PC-9 (cell line): Measurements from ENCODE around the gene FAM3C. TPM values are rescaled to one million over a fixed set of nuclear protein-coding genes. Genes with fewer than 3 reads are reported as not detected.

Experiments used
- BruUV-seq: library from RNA; stranded (reverse); fragments of 400-500 nt; replicated peaks from 2 replicates; lab custom pipeline; 2021; lab: Mats Ljungman, UMichigan
- CTCF ChIA-PET: fragments of 300-600 bp; sonication (Branson Sonifier 250); formaldehyde crosslinking; loops from one replicate; lab custom pipeline; 2022; ENCODE audit warnings: antibody characterized with exemption; lab: Charles Lee
- POLR2A ChIA-PET: fragments of 300-600 bp; sonication (Branson Sonifier 250); formaldehyde crosslinking; loops from one replicate; lab custom pipeline; 2022; ENCODE audit warnings: antibody characterized with exemption; ENCODE audit not compliant: unreplicated experiment; lab: Charles Lee
- DNase-seq, 2 experiments: peaks; one replicate each; pipeline versions ENCODE4 v3.0.0 to v3.0.0-alpha.2; 2015 to 2022; ENCODE audit warnings: mixed read lengths in 1 of 2
- H2AFZ ChIP-seq: fragments of 200-600 bp; sonication (generic); 2 replicates; pipeline ENCODE4 v1.8.1; 2017; ENCODE audit warnings: antibody characterized with exemption
- H3F3A ChIP-seq: fragments of 200-600 bp; sonication (generic); 2 replicates; pipeline ENCODE4 v1.8.1; 2017; ENCODE audit warnings: antibody characterized with exemption, mild to moderate bottlenecking, low read depth; ENCODE audit not compliant: insufficient read depth
- H3K27ac ChIP-seq: fragments of 200-600 bp; sonication (generic); 2 replicates; pipeline ENCODE4 v1.6.1; 2016; ENCODE audit warnings: mixed run types
- H3K27me3 ChIP-seq: fragments of 200-600 bp; sonication (generic); 2 replicates; pipeline ENCODE4 v1.6.1; 2016; ENCODE audit warnings: low read depth, mixed run types; ENCODE audit not compliant: insufficient read depth
- H3K36me3 ChIP-seq: fragments of 200-600 bp; sonication (generic); 2 replicates; pipeline ENCODE4 v1.6.1; 2016; ENCODE audit warnings: low read depth, mixed run types
- H3K4me1 ChIP-seq: fragments of 200-600 bp; sonication (generic); replicated peaks from 2 replicates; pipeline ENCODE4 v1.6.1; 2016; ENCODE audit warnings: mixed run types; ENCODE audit not compliant: insufficient read depth
- H3K4me2 ChIP-seq: fragments of 200-600 bp; sonication (generic); 2 replicates; pipeline ENCODE4 v1.6.1; 2017; ENCODE audit warnings: mixed run types
- H3K4me3 ChIP-seq: fragments of 200-600 bp; sonication (generic); 2 replicates; pipeline ENCODE4 v1.6.1; 2016; ENCODE audit warnings: mixed run types
- H3K79me2 ChIP-seq: fragments of 200-600 bp; sonication (generic); 2 replicates; pipeline ENCODE4 v1.6.1; 2017; ENCODE audit warnings: low read depth, mixed run types
- H3K9me2 ChIP-seq: fragments of 200-600 bp; sonication (generic); 2 replicates; pipeline ENCODE4 v1.8.1; 2017; ENCODE audit warnings: mild to moderate bottlenecking; ENCODE audit not compliant: insufficient read depth
- H3K9me3 ChIP-seq: fragments of 200-600 bp; sonication (generic); 2 replicates; pipeline ENCODE4 v1.8.1; 2016; ENCODE audit warnings: low read depth; ENCODE audit not compliant: insufficient read depth
- H4K20me1 ChIP-seq: fragments of 200-600 bp; sonication (generic); 2 replicates; pipeline ENCODE4 v1.8.1; 2017; ENCODE audit not compliant: insufficient read depth
- CTCF ChIP-seq: fragments of 200-600 bp; sonication (generic); conservative IDR thresholded peaks from 2 replicates; pipeline ENCODE4 v1.6.1; 2017; ENCODE audit warnings: mixed run types, antibody characterized with exemption, mild to moderate bottlenecking, moderate library complexity
- EZH2 ChIP-seq: fragments of 200-600 bp; sonication (generic); IDR thresholded peaks from 2 replicates; pipeline ENCODE4 v1.8.0; 2017; ENCODE audit warnings: antibody characterized with exemption, low read depth
- intact Hi-C: fragments of 100-400 bp; cut with micrococcal nuclease; formaldehyde crosslinking; loops from one replicate; pipeline ENCODE4 v1.10.0; 2022; ENCODE audit not compliant: unreplicated experiment
- total RNA-seq: library from RNA; stranded (reverse); gene quantifications from 2 replicates; pipeline ENCODE4 v1.2.3, GENCODE V29; 2021

FAM3C gene
- total RNA-seq, 1 experiment from 2014 or later, result 134 TPM

GRCh38 chr7:121402701-121403100 is 6.6 kb upstream of the FAM3C start:
- no peak overlapping the region for H3K27ac ChIP-seq
- intact Hi-C loops, result no loop called here
- no peaks in the 10 kb centered on the region for H3K9me3 ChIP-seq
- TF ChIP-seq EZH2 (no peak), CTCF (no peak)
- H3K27me3 ChIP-seq, result no peaks in the 10 kb centered on the region
- H3K4me1 ChIP-seq, result no peaks in the 10 kb centered on the region
- no peak overlapping the region for H3K4me3 ChIP-seq
- POLR2A ChIA-PET, result no interaction called here
- no peaks in the 10 kb centered on the region for H3F3A ChIP-seq
- H4K20me1 ChIP-seq, result no peaks in the 10 kb centered on the region
- CTCF ChIA-PET, result no interaction called here
- BruUV-seq, result no TSS peak
- no peaks in the 10 kb centered on the region for H3K9me2 ChIP-seq
- no peak for DNase-seq
- H3K4me2 ChIP-seq, result no peak overlapping the region
- H3K36me3 ChIP-seq, result no peaks in the 10 kb centered on the region
- H3K79me2 ChIP-seq, result no peaks in the 10 kb centered on the region
- H2AFZ ChIP-seq, result no peak overlapping the region

- Histone ChIP-seq H3F3A (no peaks in the 10 kb centered on the region), H3K4me3 (no peak overlapping the region), H3K27me3 (no peaks in the 10 kb centered on the region), H3K4me2 (no peak overlapping the region), H3K9me2 (no peaks in the 10 kb centered on the region), H3K36me3 (no peaks in the 10 kb centered on the region), H3K9me3 (no peaks in the 10 kb centered on the region), H3K27ac (no peak overlapping the region), H3K79me2 (no peaks in the 10 kb centered on the region), H2AFZ (no peak overlapping the region), H4K20me1 (no peaks in the 10 kb centered on the region), H3K4me1 (peaks cover 3% of the 10 kb centered on the region; the same call in 1 of the 2 replicates)
- ChIA-PET POLR2A (no interaction called here), CTCF (no interaction called here)
- no peak for TF ChIP-seq EZH2
- TF ChIP-seq CTCF, result no peak
- intact Hi-C loops, result no loop called here
- no peak for DNase-seq
- BruUV-seq, result no TSS peak
These were observed 5.8 kb upstream of the FAM3C start for GRCh38 chr7:121401896-121402295.

GRCh38 chr7:121398246-121398645 is 2.1 kb upstream of the FAM3C start:
- TF ChIP-seq CTCF, result no peak
- no peak for TF ChIP-seq EZH2
- Histone ChIP-seq H3K79me2 (peaks cover 25% of the 10 kb centered on the region), H3K27ac (no peak overlapping the region), H3K4me3 (no peak overlapping the region), H3K9me2 (no peaks in the 10 kb centered on the region), H4K20me1 (no peaks in the 10 kb centered on the region; the same call in 1 of the 2 replicates), H3K36me3 (peaks cover 6% of the 10 kb centered on the region; the same call in 1 of the 2 replicates), H2AFZ (0 out of 2 replicates have a peak overlapping the region, but pooled peaks have one; percentile 3), H3K27me3 (no peaks in the 10 kb centered on the region), H3K4me2 (no peak overlapping the region), H3K4me1 (peaks cover 22% of the 10 kb centered on the region), H3F3A (peaks cover 4% of the 10 kb centered on the region; the same call in 1 of the 2 replicates), H3K9me3 (no peaks in the 10 kb centered on the region)
- intact Hi-C loops, result no loop called here
- BruUV-seq, result no TSS peak
- CTCF ChIA-PET, result no interaction called here
- POLR2A ChIA-PET, result no interaction called here
- no peak for DNase-seq
